Activated CD4-positive, alpha-beta T cell treated with anti-CD3 and anti-CD28 coated beads, Interleukin-2, amount 50 U/mL, for 4 hours (primary cell): ENCODE results near the gene PCDHGA1.

Experiments
- DNase-seq, 2 experiments: peaks; one replicate each; pipeline ENCODE4 v3.0.0-alpha.2; 2020

The PCDHGA1 gene

DNA sequence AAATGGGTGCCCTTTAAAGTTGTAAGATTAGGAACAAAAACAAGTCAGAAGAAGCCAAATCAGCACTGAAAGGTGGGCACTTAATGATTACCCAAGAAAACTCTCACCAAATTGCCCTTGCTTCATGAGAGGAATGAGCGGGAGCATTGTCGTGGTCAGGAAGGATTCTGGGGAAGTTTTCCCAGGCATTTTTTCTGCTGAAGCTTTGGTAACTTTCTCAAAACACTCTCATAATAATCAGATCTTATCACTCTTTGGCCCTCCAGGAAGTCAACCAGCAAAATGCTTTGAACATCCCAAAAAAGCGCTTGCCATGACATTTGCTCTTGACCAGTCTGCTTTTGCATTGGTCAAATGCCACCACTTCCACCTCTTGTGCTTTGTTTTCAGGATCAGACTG lies 135.0 kb downstream of the PCDHGA1 start:
- no peak for DNase-seq

DNA sequence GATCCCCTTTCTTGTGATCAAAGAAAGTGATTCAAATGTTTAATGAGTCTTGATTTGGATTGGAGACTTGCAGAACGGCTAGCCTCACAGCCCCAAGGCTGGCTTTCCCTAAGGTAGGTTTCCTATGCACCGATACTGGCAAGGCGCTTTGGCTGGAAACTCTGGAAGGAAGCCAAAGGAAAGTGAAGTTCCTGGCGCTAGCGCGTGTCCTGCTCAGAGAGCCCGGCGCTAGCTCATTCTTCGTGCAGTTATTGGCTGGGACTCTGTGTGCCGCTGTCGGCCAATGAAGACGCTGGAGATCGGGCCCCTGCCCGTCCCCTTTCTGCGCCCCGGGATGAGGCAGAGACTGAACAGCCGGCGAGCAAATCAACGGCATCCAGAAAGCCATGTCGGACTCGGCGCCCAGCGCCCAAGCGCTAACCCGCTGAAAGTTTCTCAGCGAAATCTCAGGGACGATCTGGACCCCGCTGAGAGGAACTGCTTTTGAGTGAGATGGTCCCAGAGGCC lies 145.4 kb downstream of the PCDHGA1 start, which contains the start of gene PCDHGC3:
Gene PCDHGC3, plus strand, starts transcription at position 342 of the 507 bp plus-strand sequence. Its CDS starts 151 bp downstream, at position 493.
- DNase-seq = peak; percentile 15 to 20

DNA sequence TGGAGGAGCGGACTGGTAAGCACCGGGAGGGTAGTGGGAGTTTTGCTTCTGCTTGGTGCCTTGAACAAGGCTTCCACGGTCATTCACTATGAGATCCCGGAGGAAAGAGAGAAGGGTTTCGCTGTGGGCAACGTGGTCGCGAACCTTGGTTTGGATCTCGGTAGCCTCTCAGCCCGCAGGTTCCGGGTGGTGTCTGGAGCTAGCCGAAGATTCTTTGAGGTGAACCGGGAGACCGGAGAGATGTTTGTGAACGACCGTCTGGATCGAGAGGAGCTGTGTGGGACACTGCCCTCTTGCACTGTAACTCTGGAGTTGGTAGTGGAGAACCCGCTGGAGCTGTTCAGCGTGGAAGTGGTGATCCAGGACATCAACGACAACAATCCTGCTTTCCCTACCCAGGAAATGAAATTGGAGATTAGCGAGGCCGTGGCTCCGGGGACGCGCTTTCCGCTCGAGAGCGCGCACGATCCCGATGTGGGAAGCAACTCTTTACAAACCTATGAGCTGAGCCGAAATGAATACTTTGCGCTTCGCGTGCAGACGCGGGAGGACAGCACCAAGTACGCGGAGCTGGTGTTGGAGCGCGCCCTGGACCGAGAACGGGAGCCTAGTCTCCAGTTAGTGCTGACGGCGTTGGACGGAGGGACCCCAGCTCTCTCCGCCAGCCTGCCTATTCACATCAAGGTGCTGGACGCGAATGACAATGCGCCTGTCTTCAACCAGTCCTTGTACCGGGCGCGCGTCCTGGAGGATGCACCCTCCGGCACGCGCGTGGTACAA lies 146.0 kb downstream of the PCDHGA1 start:
- DNase-seq = no peak

DNA sequence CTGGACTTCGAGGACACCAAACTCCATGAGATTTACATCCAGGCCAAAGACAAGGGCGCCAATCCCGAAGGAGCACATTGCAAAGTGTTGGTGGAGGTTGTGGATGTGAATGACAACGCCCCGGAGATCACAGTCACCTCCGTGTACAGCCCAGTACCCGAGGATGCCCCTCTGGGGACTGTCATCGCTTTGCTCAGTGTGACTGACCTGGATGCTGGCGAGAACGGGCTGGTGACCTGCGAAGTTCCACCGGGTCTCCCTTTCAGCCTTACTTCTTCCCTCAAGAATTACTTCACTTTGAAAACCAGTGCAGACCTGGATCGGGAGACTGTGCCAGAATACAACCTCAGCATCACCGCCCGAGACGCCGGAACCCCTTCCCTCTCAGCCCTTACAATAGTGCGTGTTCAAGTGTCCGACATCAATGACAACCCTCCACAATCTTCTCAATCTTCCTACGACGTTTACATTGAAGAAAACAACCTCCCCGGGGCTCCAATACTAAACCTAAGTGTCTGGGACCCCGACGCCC lies 146.8 kb downstream of the PCDHGA1 start:
- DNase-seq = no peak

DNA sequence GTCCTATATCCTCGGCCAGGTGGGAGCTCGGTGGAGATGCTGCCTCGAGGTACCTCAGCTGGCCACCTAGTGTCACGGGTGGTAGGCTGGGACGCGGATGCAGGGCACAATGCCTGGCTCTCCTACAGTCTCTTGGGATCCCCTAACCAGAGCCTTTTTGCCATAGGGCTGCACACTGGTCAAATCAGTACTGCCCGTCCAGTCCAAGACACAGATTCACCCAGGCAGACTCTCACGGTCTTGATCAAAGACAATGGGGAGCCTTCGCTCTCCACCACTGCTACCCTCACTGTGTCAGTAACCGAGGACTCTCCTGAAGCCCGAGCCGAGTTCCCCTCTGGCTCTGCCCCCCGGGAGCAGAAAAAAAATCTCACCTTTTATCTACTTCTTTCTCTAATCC lies 147.5 kb downstream of the PCDHGA1 start:
- no peak for DNase-seq

DNA sequence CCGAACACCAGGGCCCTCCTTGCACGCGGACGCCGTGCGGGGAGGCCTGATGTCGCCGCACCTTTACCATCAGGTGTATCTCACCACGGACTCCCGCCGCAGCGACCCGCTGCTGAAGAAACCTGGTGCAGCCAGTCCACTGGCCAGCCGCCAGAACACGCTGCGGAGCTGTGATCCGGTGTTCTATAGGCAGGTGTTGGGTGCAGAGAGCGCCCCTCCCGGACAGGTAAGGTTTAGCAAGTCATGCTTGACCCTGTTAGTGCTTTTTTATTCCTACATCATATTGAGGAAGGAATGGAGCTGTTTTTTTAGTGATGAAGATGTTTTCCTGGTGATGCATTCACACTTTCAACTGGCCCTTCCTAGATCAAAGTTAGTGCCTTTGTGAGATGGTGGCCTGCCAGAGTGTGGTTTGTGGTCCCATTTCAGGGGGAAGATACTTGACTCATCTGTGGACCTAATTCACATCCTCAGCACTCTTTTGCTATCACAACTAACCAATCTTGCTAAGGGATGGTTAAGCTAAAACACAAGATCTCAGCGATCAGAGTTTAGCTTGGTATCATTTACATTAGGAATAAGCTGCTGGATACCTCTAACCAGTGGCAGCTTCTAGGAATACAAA lies 148.1 kb downstream of the PCDHGA1 start:
- no peak for DNase-seq

DNA sequence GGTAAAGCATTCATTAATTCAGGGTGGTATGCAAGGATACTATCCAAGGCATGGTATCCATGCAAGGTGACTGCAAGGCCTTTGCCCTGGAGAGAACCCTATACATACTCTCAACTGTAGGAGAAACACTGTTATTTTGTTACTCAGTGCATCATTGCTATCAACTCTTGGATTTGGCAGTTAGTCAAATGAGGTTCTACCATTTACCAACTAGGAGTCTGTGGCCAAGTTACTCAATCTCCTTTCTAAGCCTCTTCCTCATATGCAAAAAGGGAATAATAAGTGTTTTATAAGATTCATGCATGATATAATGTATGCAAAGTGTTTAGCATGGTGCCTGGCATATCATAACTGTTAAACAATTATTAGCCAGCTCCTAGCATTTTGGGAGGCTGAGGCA lies 149.5 kb downstream of the PCDHGA1 start:
- no peak for DNase-seq

DNA sequence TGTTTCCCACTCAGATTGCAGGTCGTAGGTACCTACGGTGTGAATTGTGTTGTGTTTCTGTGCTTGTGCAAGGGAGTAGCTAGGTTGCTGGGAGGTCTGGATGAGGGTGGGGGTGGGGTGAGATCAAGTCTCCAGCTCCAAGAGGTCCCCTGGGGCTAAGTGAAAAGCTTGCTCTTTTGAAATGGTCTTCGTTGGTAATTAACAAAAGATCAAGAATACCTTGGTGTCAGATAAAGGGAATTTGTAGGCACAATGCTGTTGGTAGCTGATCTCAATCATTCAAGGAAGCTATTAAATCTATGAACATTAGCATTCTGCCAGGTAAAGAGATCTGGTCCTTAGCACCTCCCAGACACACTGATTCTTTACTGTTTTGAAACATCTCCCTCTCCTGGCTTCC lies 153.6 kb downstream of the PCDHGA1 start:
- DNase-seq = no peak

DNA sequence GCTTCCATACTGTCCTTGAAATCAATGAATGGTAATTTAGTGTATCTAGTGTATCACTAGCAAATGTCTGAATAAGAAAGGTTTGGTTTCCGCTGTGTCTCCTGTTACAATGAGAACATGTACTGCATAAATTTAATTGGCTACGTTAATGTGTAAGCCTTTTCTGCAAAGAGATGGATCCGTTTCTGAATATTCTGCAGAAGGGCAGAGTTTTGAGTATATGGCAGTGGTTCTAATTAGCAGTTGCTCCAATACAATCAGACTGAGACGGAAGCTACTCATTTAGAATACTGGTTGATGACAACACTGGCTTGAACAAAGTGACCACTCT lies 154.0 kb downstream of the PCDHGA1 start:
- DNase-seq = no peak

DNA sequence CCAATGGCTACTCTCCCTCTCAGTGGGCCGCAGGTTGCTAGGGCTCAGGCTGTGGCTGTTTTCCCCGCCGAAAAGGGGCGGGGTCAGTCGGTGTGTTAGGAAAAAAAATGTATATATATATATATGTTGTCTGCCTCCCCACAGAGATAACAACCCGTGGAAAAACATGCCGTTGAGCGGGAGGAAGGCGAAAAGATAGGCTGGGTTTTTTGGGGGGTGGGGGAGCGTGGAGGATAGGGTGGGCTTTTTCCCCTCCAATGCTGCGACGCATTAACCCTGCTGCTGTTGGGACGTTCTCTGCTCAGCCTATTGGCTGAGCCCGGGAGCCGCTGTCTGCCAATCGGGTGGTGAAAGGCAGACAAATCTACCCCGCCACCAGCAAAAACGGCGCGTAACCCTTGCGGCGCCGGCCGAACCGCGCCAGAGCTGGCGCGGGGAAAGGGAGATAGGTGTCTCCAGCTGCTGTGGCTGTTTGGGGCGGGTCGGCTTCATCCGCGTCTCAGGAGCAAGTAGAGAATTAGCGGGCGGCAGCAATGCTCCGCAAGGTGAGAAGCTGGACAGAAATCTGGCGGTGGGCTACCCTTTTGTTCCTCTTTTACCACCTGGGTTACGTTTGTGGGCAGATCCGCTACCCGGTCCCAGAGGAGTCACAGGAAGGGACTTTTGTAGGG lies 154.5 kb downstream of the PCDHGA1 start, which contains the start of gene PCDHGC4:
Gene PCDHGC4, plus strand, starts transcription at position 390 of the 671 bp plus-strand sequence. Its CDS starts 144 bp downstream, at position 534.
- no peak for DNase-seq

DNA sequence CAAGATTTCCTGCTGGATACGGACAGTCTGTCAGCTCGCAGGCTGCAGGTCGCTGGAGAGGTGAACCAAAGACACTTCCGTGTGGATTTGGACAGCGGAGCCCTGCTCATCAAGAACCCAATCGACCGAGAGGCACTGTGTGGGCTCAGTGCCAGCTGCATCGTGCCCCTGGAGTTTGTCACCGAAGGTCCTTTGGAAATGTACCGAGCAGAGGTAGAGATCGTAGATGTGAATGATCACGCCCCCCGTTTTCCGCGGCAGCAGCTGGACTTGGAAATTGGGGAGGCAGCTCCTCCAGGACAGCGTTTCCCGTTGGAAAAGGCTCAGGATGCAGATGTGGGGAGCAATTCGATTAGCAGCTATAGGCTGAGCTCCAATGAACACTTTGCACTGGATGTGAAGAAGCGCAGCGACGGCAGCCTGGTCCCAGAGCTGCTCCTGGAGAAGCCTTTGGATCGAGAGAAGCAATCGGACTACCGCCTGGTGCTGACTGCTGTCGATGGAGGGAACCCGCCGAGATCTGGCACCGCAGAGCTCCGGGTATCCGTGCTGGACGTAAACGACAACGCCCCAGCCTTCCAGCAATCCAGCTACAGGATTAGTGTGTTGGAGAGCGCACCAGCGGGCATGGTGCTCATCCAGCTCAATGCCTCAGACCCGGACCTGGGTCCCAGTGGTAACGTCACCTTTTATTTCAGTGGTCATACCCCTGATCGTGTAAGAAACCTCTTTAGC lies 155.2 kb downstream of the PCDHGA1 start:
- DNase-seq = no peak

DNA sequence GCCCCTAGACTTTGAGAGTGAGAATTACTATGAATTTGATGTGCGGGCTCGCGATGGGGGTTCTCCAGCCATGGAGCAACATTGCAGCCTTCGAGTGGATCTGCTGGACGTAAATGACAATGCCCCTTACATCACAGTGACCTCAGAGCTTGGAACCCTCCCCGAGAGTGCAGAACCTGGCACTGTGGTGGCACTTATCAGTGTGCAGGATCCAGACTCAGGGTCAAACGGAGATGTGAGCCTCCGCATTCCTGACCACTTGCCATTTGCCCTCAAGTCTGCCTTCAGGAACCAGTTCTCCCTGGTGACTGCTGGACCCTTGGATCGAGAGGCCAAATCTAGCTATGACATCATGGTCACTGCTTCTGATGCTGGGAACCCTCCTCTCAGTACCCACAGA lies 155.8 kb downstream of the PCDHGA1 start:
- no peak for DNase-seq

DNA sequence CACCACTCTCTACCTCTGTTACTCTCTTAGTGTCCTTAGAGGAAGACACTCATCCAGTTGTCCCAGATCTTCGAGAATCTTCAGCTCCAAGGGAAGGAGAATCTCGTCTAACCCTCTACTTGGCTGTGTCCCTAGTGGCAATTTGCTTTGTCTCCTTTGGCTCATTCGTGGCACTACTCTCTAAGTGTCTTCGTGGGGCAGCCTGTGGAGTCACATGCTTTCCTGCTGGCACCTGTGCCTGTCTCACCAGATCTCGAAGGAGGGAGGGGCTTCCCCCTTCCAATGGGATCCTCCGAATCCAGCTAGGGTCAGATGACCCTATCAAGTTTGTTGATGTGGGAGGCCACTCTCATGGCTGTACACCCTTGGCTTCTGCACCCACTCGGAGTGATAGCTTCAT lies 156.8 kb downstream of the PCDHGA1 start:
- no peak for DNase-seq

DNA sequence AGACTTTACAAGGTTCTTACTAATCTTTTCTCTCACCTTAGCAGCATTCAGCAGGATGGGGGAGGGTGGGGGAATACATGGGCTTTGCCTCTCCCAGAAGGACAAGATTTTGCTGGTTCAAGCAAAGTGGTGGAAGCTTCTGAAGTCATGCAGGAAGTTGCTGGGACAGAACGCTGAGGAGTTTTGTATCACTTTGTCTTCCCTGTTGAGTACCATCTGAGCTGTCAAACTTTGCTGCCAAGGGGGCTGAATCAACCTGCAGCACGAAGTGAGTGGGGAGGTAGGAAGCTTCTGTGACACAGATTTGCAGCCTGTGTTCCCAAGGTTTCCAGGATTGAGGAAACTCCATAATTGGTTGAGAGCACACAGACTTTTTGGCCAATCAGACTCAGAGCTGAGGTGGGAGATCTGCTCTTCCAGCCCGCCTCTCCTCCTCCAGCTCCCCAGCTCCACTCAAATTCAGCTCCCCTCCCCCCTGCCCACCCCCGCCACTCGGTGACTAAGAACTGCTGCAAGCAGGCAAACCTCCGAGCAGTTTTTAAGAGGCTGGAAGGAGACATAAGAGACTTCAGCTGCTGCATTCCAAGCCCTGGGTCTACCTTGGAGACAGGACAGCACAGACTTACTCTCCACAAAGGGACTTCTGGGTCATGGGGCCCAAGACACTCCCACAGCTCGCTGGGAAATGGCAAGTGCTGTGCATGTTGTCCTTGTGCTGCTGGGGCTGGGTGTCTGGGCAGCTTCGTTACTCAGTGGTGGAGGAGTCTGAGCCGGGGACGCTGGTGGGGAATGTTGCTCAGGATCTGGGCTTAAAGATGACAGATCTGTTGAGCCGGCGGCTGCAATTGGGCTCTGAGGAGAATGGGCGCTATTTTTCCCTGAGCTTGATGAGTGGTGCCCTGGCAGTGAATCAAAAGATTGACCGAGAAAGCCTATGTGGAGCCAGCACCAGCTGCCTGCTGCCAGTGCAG lies 158.6 kb downstream of the PCDHGA1 start, which contains the start of gene PCDHGC5:
Gene PCDHGC5, plus strand, starts transcription at position 491 of the 971 bp plus-strand sequence. Its CDS starts 160 bp downstream, at position 651.
- no peak for DNase-seq

DNA sequence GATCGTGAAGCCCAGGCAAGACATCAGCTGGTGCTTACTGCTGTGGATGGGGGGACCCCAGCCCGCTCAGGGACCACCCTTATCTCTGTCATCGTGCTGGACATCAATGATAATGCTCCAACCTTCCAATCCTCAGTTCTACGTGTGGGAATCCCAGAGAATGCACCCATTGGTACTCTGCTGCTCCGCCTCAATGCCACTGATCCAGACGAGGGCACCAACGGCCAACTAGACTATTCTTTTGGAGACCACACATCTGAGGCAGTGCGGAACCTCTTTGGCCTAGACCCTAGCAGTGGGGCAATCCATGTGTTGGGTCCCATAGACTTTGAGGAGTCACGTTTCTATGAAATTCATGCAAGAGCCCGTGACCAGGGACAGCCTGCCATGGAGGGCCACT lies 159.5 kb downstream of the PCDHGA1 start:
- DNase-seq = no peak

DNA sequence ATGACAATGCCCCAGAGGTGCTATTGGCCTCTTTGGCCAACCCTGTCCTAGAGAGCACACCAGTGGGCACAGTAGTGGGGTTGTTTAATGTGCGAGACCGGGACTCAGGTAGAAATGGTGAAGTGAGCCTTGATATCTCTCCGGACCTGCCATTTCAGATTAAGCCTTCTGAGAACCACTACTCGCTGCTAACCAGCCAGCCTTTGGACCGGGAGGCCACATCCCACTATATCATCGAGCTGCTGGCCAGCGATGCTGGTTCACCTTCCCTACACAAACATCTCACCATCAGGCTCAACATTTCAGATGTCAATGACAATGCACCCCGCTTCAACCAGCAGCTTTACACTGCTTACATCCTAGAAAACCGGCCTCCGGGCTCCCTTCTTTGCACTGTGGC lies 160.0 kb downstream of the PCDHGA1 start:
- no peak for DNase-seq

DNA sequence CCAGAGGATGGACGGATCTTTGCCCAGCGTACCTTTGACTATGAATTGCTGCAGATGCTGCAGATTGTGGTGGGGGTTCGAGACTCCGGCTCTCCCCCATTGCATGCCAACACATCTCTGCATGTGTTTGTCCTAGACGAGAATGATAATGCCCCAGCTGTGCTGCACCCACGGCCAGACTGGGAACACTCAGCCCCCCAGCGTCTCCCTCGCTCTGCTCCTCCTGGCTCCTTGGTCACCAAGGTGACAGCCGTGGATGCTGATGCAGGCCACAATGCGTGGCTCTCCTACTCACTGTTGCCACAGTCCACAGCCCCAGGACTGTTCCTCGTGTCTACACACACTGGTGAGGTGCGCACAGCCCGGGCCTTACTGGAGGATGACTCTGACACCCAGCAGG lies 160.5 kb downstream of the PCDHGA1 start:
- no peak for DNase-seq

DNA sequence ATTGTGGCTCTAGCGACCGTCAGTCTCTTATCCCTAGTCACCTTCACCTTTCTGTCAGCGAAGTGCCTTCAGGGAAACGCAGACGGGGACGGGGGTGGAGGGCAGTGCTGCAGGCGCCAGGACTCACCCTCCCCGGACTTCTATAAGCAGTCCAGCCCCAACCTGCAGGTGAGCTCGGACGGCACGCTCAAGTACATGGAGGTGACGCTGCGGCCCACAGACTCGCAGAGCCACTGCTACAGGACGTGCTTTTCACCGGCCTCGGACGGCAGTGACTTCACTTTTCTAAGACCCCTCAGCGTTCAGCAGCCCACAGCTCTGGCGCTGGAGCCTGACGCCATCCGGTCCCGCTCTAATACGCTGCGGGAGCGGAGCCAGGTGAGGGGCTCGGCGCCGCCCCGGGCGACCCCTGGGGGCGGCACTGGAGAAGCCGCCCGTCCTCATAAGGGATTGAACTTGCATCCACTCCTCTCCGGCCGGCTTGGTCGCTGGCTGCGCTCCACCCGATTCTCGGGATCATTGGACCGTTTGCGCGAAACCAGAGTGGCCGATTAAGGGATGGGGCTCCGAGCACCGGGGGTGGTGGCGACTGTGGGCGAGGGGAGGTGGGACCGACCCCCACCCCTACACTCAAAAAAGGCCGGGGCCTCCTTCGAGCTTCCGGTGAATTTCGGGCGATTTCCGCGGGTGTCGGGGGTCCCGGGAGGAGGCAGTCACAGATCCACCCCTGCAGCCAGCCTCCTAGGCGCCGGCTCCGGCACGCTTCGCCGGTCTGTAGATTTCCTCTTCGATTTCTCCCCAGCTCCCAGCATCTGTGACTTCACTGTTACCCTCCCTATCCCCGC lies 161.2 kb downstream of the PCDHGA1 start:
- no peak for DNase-seq

DNA sequence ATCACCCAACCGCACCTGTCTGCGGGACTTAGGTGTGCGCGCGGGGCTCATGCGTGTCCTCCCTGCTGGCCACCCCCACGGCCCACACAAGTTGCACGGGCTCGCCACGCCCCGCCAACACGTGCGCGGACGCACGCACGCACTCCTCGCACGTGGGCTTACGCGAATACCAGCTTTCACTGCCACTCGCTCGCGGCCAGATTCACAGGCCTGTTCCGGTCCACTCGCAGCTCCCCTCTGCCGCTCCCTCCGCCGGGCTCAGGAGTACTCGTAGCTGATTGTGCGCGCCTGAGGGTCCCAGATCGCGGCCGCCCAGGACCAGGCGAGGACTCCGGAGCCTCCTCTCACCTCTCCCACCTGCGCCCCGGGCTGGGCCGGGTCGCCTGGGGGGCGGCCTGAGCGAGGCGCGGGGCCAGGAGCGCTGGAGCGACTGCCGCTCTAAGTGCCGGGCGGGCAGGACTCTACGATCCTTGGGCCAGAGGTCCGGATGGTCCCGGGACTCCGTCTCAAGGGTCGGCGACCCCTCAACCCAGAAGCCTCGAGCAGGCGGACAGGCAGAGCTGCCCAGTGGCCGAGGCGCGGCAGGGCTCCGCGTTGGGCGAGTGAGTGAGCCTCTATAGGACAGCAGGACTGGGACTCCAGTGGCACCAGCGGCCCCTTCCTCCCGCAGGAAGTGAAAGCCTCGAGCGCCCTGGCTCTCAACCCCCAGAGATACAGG lies 162.0 kb downstream of the PCDHGA1 start:
- DNase-seq = peak; percentile 16 to 25
